ENCODE measurements around the gene RBP2.

The RBP2 gene

GRCh38 chr3:139433089-139433488 is 43.2 kb downstream of the RBP2 start:
- Histone ChIP-seq H3K4me2 (ENCODE audit: low read length) (no peak overlapping the region), H3K14ac (ENCODE audit: low read length) (no peak overlapping the region), H3K23ac (ENCODE audit: low read length) (no peak overlapping the region), H3K9ac (ENCODE audit: low read length) (no peak overlapping the region), H4K12ac (ENCODE audit: low read depth, low read length) (no peak overlapping the region), H3K36me3 (ENCODE audit: control insufficient read depth in 1 of 2, insufficient read depth in 2 of 2, low read length in 2 of 2) (no peaks in the 10 kb centered on the region), H2BK12ac (ENCODE audit: low read length) (no peak overlapping the region), H2AK5ac (ENCODE audit: low read length) (no peak overlapping the region), H4K91ac (ENCODE audit: low read depth, low read length) (no peak overlapping the region), H3K79me1 (ENCODE audit: low read length) (no peaks in the 10 kb centered on the region), H3K4ac (ENCODE audit: low read depth, low read length) (no peak overlapping the region), H3K4me1 (ENCODE audit: control insufficient read depth in 1 of 2, insufficient read depth in 2 of 2, low read length in 2 of 2) (peaks cover 5 to 13% of the 10 kb centered on the region in 2 experiments), H2AFZ (ENCODE audit: insufficient read depth, low read length, poor library complexity) (no peak overlapping the region), H3K18ac (ENCODE audit: low read length) (no peak overlapping the region), H3K27ac (ENCODE audit: low read depth, low read length) (no peak overlapping the region), H3K4me3 (ENCODE audit: low read depth, low read length) (no peak overlapping the region), H2BK5ac (ENCODE audit: low read depth, low read length, poor library complexity) (no peak overlapping the region), H3K79me2 (ENCODE audit: control insufficient read depth, insufficient read depth, low read length, poor library complexity) (no peaks in the 10 kb centered on the region), H4K8ac (ENCODE audit: low read depth, low read length) (no peak overlapping the region), H2BK120ac (ENCODE audit: insufficient read depth, low read length, poor library complexity) (no peak overlapping the region), H3K9me3 (ENCODE audit: insufficient read depth, low read depth, low read length) (peaks cover 2% of the 10 kb centered on the region), H3K27me3 (ENCODE audit: insufficient read depth, low read length) (no peaks in the 10 kb centered on the region)
- DNase-seq = no peak
- WGBS (ENCODE audit: extremely low coverage, insufficient coverage, insufficient read length) = no CpG with 5 or more reads among the region's 1 CpG

- no peak overlapping the region for H2AK5ac ChIP-seq (ENCODE audit: low read length)
- H3K23ac ChIP-seq (ENCODE audit: low read length) = no peak overlapping the region
- no peak overlapping the region for H3K4me2 ChIP-seq (ENCODE audit: low read length)
- no peak overlapping the region for H2BK5ac ChIP-seq (ENCODE audit: low read depth, low read length, poor library complexity)
- no peak overlapping the region for H4K91ac ChIP-seq (ENCODE audit: low read depth, low read length)
- no peak for DNase-seq
- peaks cover 2% of the 10 kb centered on the region for H3K9me3 ChIP-seq (ENCODE audit: insufficient read depth, low read depth, low read length)
- no peaks in the 10 kb centered on the region for H3K27me3 ChIP-seq (ENCODE audit: insufficient read depth, low read length)
- no peak overlapping the region for H3K27ac ChIP-seq (ENCODE audit: low read depth, low read length)
- no peak overlapping the region for H3K18ac ChIP-seq (ENCODE audit: low read length)
- H3K4ac ChIP-seq (ENCODE audit: low read depth, low read length) = no peak overlapping the region
- H3K14ac ChIP-seq (ENCODE audit: low read length) = no peak overlapping the region
- H3K79me2 ChIP-seq (ENCODE audit: control insufficient read depth, insufficient read depth, low read length, poor library complexity) = no peaks in the 10 kb centered on the region
- H2BK12ac ChIP-seq (ENCODE audit: low read length) = no peak overlapping the region
- no peaks in the 10 kb centered on the region for H3K36me3 ChIP-seq (ENCODE audit: control insufficient read depth in 1 of 2, insufficient read depth in 2 of 2, low read length in 2 of 2)
- H3K4me3 ChIP-seq (ENCODE audit: low read depth, low read length) = no peak overlapping the region
- peaks cover 5 to 13% of the 10 kb centered on the region in 2 experiments for H3K4me1 ChIP-seq (ENCODE audit: control insufficient read depth in 1 of 2, insufficient read depth in 2 of 2, low read length in 2 of 2)
- no peak overlapping the region for H4K8ac ChIP-seq (ENCODE audit: low read depth, low read length)
- no peak overlapping the region for H3K9ac ChIP-seq (ENCODE audit: low read length)
- no peak overlapping the region for H2BK120ac ChIP-seq (ENCODE audit: insufficient read depth, low read length, poor library complexity)
- H2AFZ ChIP-seq (ENCODE audit: insufficient read depth, low read length, poor library complexity) = no peak overlapping the region
- no peaks in the 10 kb centered on the region for H3K79me1 ChIP-seq (ENCODE audit: low read length)
- H4K12ac ChIP-seq (ENCODE audit: low read depth, low read length) = no peak overlapping the region
These were observed 45.8 kb downstream of the RBP2 start for GRCh38 chr3:139430493-139430892.

- Histone ChIP-seq H3K4ac (ENCODE audit: low read depth, low read length) (no peak overlapping the region), H4K91ac (ENCODE audit: low read depth, low read length) (no peak overlapping the region), H3K4me1 (ENCODE audit: control insufficient read depth in 1 of 2, insufficient read depth in 2 of 2, low read length in 2 of 2) (no peaks in the 10 kb centered on the region), H4K12ac (ENCODE audit: low read depth, low read length) (no peak overlapping the region), H4K8ac (ENCODE audit: low read depth, low read length) (no peak overlapping the region), H2BK5ac (ENCODE audit: low read depth, low read length, poor library complexity) (no peak overlapping the region), H2AK5ac (ENCODE audit: low read length) (no peak overlapping the region), H2BK120ac (ENCODE audit: insufficient read depth, low read length, poor library complexity) (no peak overlapping the region), H2AFZ (ENCODE audit: insufficient read depth, low read length, poor library complexity) (no peak overlapping the region), H3K79me1 (ENCODE audit: low read length) (no peaks in the 10 kb centered on the region), H2BK12ac (ENCODE audit: low read length) (no peak overlapping the region), H3K36me3 (ENCODE audit: control insufficient read depth in 1 of 2, insufficient read depth in 2 of 2, low read length in 2 of 2) (peaks cover 0 to 3% of the 10 kb centered on the region in 2 experiments), H3K27me3 (ENCODE audit: insufficient read depth, low read length) (no peaks in the 10 kb centered on the region), H3K23ac (ENCODE audit: low read length) (no peak overlapping the region), H3K27ac (ENCODE audit: low read depth, low read length) (no peak overlapping the region), H3K4me2 (ENCODE audit: low read length) (no peak overlapping the region), H3K79me2 (ENCODE audit: control insufficient read depth, insufficient read depth, low read length, poor library complexity) (no peaks in the 10 kb centered on the region), H3K9ac (ENCODE audit: low read length) (no peak overlapping the region), H3K4me3 (ENCODE audit: low read depth, low read length) (no peak overlapping the region), H3K9me3 (ENCODE audit: insufficient read depth, low read depth, low read length) (no peaks in the 10 kb centered on the region), H3K18ac (ENCODE audit: low read length) (no peak overlapping the region), H3K14ac (ENCODE audit: low read length) (no peak overlapping the region)
- WGBS (ENCODE audit: extremely low coverage, insufficient coverage, insufficient read length) = no CpG with 5 or more reads among the region's 7 CpGs
- peak; percentile 40 to 94 for DNase-seq
These were observed 48.8 kb downstream of the RBP2 start for GRCh38 chr3:139427283-139428060.

GRCh38 chr3:139425745-139426400 is 50.4 kb downstream of the RBP2 start:
- Histone ChIP-seq H4K12ac (ENCODE audit: low read depth, low read length) (no peak overlapping the region), H2BK12ac (ENCODE audit: low read length) (no peak overlapping the region), H3K79me2 (ENCODE audit: control insufficient read depth, insufficient read depth, low read length, poor library complexity) (no peaks in the 10 kb centered on the region), H3K14ac (ENCODE audit: low read length) (no peak overlapping the region), H3K4ac (ENCODE audit: low read depth, low read length) (no peak overlapping the region), H3K4me3 (ENCODE audit: low read depth, low read length) (no peak overlapping the region), H3K4me2 (ENCODE audit: low read length) (no peak overlapping the region), H3K9ac (ENCODE audit: low read length) (no peak overlapping the region), H4K8ac (ENCODE audit: low read depth, low read length) (no peak overlapping the region), H4K91ac (ENCODE audit: low read depth, low read length) (no peak overlapping the region), H3K27ac (ENCODE audit: low read depth, low read length) (no peak overlapping the region), H3K23ac (ENCODE audit: low read length) (no peak overlapping the region), H2BK5ac (ENCODE audit: low read depth, low read length, poor library complexity) (no peak overlapping the region), H2AK5ac (ENCODE audit: low read length) (no peak overlapping the region), H3K9me3 (ENCODE audit: insufficient read depth, low read depth, low read length) (no peaks in the 10 kb centered on the region), H2AFZ (ENCODE audit: insufficient read depth, low read length, poor library complexity) (no peak overlapping the region), H3K79me1 (ENCODE audit: low read length) (no peaks in the 10 kb centered on the region), H3K27me3 (ENCODE audit: insufficient read depth, low read length) (no peaks in the 10 kb centered on the region), H3K4me1 (ENCODE audit: control insufficient read depth in 1 of 2, insufficient read depth in 2 of 2, low read length in 2 of 2) (no peaks in the 10 kb centered on the region), H3K18ac (ENCODE audit: low read length) (no peak overlapping the region), H3K36me3 (ENCODE audit: control insufficient read depth in 1 of 2, insufficient read depth in 2 of 2, low read length in 2 of 2) (peaks cover 0 to 3% of the 10 kb centered on the region in 2 experiments), H2BK120ac (ENCODE audit: insufficient read depth, low read length, poor library complexity) (no peak overlapping the region)
- peak in 1 of 2 donors; percentile 12 for DNase-seq
- WGBS (ENCODE audit: extremely low coverage, insufficient coverage, insufficient read length) = no CpG with 5 or more reads among the region's 5 CpGs

All from trophoblast cell (in vitro differentiated cells and primary cell).